Astrocyte (in vitro differentiated cells and primary cell): Measurements from ENCODE around the gene AFAP1L2. TPM values are rescaled to one million over a fixed set of nuclear protein-coding genes. Genes with fewer than 3 reads are reported as not detected.

ENCODE experiments used
- DNase-seq: peaks from one replicate; pipeline ENCODE4 v3.0.0-alpha.2; 2010; ENCODE audit warnings: low read depth
- FAIRE-seq: peaks from 2 replicates; lab custom pipeline; 2011; peaks lifted over from hg19 to GRCh38; lab: Jason Lieb, UNC
- H2AFZ ChIP-seq: 2 replicates; pipeline ENCODE4 v1.6.0; 2012; ENCODE audit warnings: low read depth, low read length, inconsistent platforms
- H3K27ac ChIP-seq: 2 replicates; pipeline ENCODE4 v1.5.1; 2011; ENCODE audit warnings: low read depth, low read length, inconsistent platforms
- H3K27me3 ChIP-seq: 2 replicates; pipeline ENCODE4 v1.6.0; 2011; ENCODE audit warnings: low read length, inconsistent platforms; ENCODE audit not compliant: insufficient read depth
- H3K36me3 ChIP-seq: 2 replicates; pipeline ENCODE4 v1.5.1; 2011; ENCODE audit warnings: low read length, inconsistent platforms; ENCODE audit not compliant: insufficient read depth
- H3K4me1 ChIP-seq: 2 replicates; pipeline ENCODE4 v1.5.1; 2011; ENCODE audit warnings: low read length, inconsistent platforms; ENCODE audit not compliant: insufficient read depth
- H3K4me2 ChIP-seq: 2 replicates; pipeline ENCODE4 v1.6.0; 2012; ENCODE audit warnings: low read length, inconsistent platforms
- H3K4me3 ChIP-seq: 2 replicates; pipeline ENCODE4 v1.5.1; 2011; ENCODE audit warnings: low read depth, mild to moderate bottlenecking, low read length, inconsistent platforms; ENCODE audit not compliant: insufficient read depth
- H3K79me2 ChIP-seq: 2 replicates; pipeline ENCODE4 v1.6.0; 2012; ENCODE audit warnings: mild to moderate bottlenecking, low read length, inconsistent platforms; ENCODE audit not compliant: insufficient read depth
- H3K9ac ChIP-seq: 2 replicates; pipeline ENCODE4 v1.6.0; 2012; ENCODE audit warnings: mild to moderate bottlenecking, low read length, inconsistent platforms
- H3K9me3 ChIP-seq: 2 replicates; pipeline ENCODE4 v1.5.1; 2012; ENCODE audit warnings: low read depth, mild to moderate bottlenecking, low read length, inconsistent platforms; ENCODE audit not compliant: insufficient read depth
- H4K20me1 ChIP-seq: 2 replicates; pipeline ENCODE4 v1.6.0; 2012; ENCODE audit warnings: low read length, inconsistent platforms; ENCODE audit not compliant: insufficient read depth
- H3K27ac Mint-ChIP-seq: one replicate; pipeline ENCODE4 v1.8.0; 2021; ENCODE audit warnings: mild to moderate bottlenecking, mixed read lengths; ENCODE audit not compliant: unreplicated experiment
- H3K27me3 Mint-ChIP-seq: one replicate; pipeline ENCODE4 v1.8.0; 2021; ENCODE audit warnings: low read depth, mixed read lengths; ENCODE audit not compliant: unreplicated experiment
- H3K36me3 Mint-ChIP-seq: one replicate; pipeline ENCODE4 v1.8.0; 2021; ENCODE audit warnings: low read depth, mixed read lengths; ENCODE audit not compliant: unreplicated experiment
- H3K4me1 Mint-ChIP-seq: one replicate; pipeline ENCODE4 v1.8.0; 2021; ENCODE audit warnings: low read depth, mixed read lengths; ENCODE audit not compliant: unreplicated experiment
- H3K4me3 Mint-ChIP-seq: one replicate; pipeline ENCODE4 v1.8.0; 2021; ENCODE audit warnings: mild to moderate bottlenecking, moderate library complexity, mixed read lengths; ENCODE audit not compliant: unreplicated experiment
- H3K9me3 Mint-ChIP-seq: one replicate; pipeline ENCODE4 v1.8.0; 2021; ENCODE audit warnings: mild to moderate bottlenecking, mixed read lengths; ENCODE audit not compliant: unreplicated experiment
- EZH2 ChIP-seq: IDR thresholded peaks from 2 replicates; pipeline ENCODE4 v1.6.1; 2012; ENCODE audit warnings: mild to moderate bottlenecking, low read length, inconsistent platforms; ENCODE audit not compliant: insufficient read depth
- total RNA-seq: library from RNA; stranded (reverse); gene quantifications from 2 replicates; pipeline ENCODE4 v1.2.1, GENCODE V29; 2021
- TF ChIP-seq, protein P1 (sequence below): IDR thresholded peaks from 2 replicates; pipeline ENCODE4 v1.5.1; 2011; ENCODE audit warnings: low read depth, mild to moderate bottlenecking, inconsistent platforms, low read length, moderate library complexity; ENCODE audit not compliant: insufficient read depth

AFAP1L2 gene
- total RNA-seq, 1 donor from 2014 or later: 26.6 TPM

DNA sequence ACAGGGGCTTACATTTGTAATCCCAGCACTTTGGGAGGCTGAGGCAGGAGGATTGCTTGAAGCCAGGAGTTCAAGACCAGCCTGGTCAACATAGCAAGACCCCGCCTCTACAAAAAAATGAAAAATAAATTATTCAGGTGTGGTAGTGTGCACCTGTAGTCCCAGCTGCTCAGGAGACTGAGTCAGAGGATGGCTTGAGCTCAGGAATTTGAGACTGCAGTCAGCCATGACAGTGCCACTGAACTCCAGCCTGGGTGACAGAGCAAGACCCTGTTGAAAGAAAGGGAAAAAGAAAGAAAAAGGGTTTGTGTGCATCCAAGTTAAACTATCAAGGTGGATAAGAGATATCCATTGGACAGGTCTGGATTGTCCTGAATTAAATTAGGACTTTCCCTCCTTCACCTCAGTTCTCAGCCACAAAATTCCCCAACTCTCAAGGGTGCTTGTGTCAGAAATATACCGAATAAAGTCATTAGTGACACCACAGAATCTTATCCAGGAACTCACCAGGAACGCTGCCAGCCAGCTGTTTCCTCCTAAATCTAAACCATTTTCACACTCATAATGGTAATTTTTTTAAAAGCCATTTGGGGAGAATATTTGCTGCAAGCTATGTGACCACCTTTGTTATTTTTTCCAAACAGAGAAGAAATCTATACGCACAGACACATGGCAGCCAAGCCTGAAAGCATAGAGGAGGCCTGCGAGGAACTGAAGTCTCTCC lies 12.0 kb downstream of the AFAP1L2 start:
- Mint-ChIP-seq H3K27me3 (no peaks in the 10 kb centered on the region), H3K9me3 (peaks cover 4% of the 10 kb centered on the region), H3K4me1 (peaks cover 53% of the 10 kb centered on the region), H3K27ac (no peak overlapping the region), H3K36me3 (peaks cover 12% of the 10 kb centered on the region), H3K4me3 (no peak overlapping the region)
- TF ChIP-seq EZH2: no peak
- TF ChIP-seq, protein P1, sequence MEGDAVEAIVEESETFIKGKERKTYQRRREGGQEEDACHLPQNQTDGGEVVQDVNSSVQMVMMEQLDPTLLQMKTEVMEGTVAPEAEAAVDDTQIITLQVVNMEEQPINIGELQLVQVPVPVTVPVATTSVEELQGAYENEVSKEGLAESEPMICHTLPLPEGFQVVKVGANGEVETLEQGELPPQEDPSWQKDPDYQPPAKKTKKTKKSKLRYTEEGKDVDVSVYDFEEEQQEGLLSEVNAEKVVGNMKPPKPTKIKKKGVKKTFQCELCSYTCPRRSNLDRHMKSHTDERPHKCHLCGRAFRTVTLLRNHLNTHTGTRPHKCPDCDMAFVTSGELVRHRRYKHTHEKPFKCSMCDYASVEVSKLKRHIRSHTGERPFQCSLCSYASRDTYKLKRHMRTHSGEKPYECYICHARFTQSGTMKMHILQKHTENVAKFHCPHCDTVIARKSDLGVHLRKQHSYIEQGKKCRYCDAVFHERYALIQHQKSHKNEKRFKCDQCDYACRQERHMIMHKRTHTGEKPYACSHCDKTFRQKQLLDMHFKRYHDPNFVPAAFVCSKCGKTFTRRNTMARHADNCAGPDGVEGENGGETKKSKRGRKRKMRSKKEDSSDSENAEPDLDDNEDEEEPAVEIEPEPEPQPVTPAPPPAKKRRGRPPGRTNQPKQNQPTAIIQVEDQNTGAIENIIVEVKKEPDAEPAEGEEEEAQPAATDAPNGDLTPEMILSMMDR: no peak
- no peak overlapping the region for H2AFZ ChIP-seq
- H3K4me3 ChIP-seq: no peak overlapping the region
- H3K4me2 ChIP-seq: no peak overlapping the region
- FAIRE-seq: no peak
- H3K9me3 ChIP-seq: no peaks in the 10 kb centered on the region
- H4K20me1 ChIP-seq: no peaks in the 10 kb centered on the region
- no peaks in the 10 kb centered on the region for H3K79me2 ChIP-seq
- no peak overlapping the region for H3K9ac ChIP-seq
- H3K36me3 ChIP-seq: no peaks in the 10 kb centered on the region
- no peak for DNase-seq
- H3K27me3 ChIP-seq: no peaks in the 10 kb centered on the region
- no peak overlapping the region for H3K27ac ChIP-seq
- H3K4me1 ChIP-seq: peaks cover 32% of the 10 kb centered on the region

DNA sequence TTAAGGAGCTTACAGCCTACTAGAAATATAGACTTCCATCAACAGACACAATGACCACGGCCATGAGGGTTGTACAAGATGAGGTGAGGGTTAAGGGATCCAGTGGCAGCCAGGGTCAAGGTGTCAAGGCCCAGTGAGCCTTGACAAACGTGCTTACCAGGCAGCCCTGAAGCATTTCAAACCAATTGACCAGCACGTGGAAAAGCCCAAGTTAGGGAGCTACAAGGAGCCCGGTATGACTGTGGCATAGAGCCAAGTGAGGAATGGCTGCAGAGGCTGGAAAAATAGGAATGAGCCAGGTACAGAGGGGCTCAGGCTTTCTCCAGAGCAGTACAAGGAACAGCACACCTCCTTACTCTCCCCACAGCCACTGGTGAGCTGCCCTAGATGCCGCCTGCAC lies 12.7 kb downstream of the AFAP1L2 start:
- H3K9ac ChIP-seq: no peak overlapping the region
- no peak overlapping the region for H3K4me2 ChIP-seq
- Mint-ChIP-seq H3K4me1 (peaks cover 50% of the 10 kb centered on the region), H3K36me3 (peaks cover 12% of the 10 kb centered on the region), H3K9me3 (peaks cover 4% of the 10 kb centered on the region), H3K27me3 (no peaks in the 10 kb centered on the region), H3K4me3 (no peak overlapping the region), H3K27ac (no peak overlapping the region)
- FAIRE-seq: no peak
- no peaks in the 10 kb centered on the region for H4K20me1 ChIP-seq
- TF ChIP-seq EZH2: no peak
- TF ChIP-seq, protein P1: no peak
- H3K27ac ChIP-seq: no peak overlapping the region
- DNase-seq: no peak
- no peaks in the 10 kb centered on the region for H3K27me3 ChIP-seq
- peaks cover 32% of the 10 kb centered on the region for H3K4me1 ChIP-seq
- no peaks in the 10 kb centered on the region for H3K36me3 ChIP-seq
- no peak overlapping the region for H2AFZ ChIP-seq
- no peaks in the 10 kb centered on the region for H3K79me2 ChIP-seq
- no peak overlapping the region for H3K4me3 ChIP-seq
- H3K9me3 ChIP-seq: no peaks in the 10 kb centered on the region

DNA sequence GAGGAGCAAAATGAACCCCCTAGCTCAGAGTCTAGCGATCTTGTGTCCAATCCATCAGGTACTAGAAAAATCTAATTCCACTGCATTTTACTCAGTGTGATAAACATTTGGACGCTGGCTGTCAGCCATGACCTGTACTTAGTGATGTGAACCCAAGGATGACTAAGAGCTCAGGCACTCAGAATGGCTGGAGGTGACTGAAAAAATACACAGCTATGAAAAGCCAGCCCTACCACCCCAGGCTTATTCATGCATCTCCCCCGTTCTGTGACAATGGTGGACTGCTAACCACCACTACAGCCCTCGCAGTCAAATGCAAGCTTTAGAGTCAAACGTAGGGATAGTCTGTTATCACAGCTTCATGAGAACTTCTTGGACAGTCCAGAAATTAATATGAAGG lies 14.9 kb downstream of the AFAP1L2 start:
- Mint-ChIP-seq H3K4me1 (peaks cover 47% of the 10 kb centered on the region), H3K27me3 (no peaks in the 10 kb centered on the region), H3K9me3 (peaks cover 4% of the 10 kb centered on the region), H3K4me3 (no peak overlapping the region), H3K36me3 (peaks cover 6% of the 10 kb centered on the region), H3K27ac (peak overlapping the region; percentile 0)
- Histone ChIP-seq H3K36me3 (no peaks in the 10 kb centered on the region), H3K4me1 (peaks cover 32% of the 10 kb centered on the region), H3K9me3 (no peaks in the 10 kb centered on the region), H3K27ac (no peak overlapping the region), H3K4me2 (peak overlapping the region; percentile 53), H3K9ac (no peak overlapping the region), H3K27me3 (no peaks in the 10 kb centered on the region), H2AFZ (no peak overlapping the region), H3K79me2 (no peaks in the 10 kb centered on the region), H3K4me3 (no peak overlapping the region), H4K20me1 (no peaks in the 10 kb centered on the region)
- FAIRE-seq: no peak
- TF ChIP-seq EZH2: no peak
- TF ChIP-seq, protein P1: no peak
- DNase-seq: peak; percentile 82
